Measurements from ENCODE around the gene ADRA2B.

ADRA2B gene

DNA sequence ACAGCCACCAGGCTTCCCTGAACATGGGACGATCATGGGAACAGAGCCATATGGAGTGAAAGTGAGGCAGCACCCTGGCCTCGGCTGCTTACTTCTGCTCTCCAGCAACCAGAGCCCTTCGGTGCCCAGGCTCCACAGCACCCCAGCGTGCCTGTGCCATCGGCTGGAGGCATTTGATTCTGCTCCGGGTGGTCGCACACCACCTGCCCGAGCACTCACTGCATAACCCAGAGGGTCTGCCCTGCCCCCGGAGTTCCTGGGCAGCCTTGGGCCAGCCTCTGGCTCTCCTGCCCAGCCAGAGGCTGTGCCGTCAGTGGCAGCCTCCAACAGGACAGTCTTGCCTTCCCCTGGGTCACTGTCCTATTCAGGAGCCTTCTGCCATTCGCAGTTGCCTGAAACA lies 18.1 kb upstream of the ADRA2B start:
- H3K27me3 ChIP-seq (replicated peaks): peaks cover 16% of the 10 kb centered on the region

DNA sequence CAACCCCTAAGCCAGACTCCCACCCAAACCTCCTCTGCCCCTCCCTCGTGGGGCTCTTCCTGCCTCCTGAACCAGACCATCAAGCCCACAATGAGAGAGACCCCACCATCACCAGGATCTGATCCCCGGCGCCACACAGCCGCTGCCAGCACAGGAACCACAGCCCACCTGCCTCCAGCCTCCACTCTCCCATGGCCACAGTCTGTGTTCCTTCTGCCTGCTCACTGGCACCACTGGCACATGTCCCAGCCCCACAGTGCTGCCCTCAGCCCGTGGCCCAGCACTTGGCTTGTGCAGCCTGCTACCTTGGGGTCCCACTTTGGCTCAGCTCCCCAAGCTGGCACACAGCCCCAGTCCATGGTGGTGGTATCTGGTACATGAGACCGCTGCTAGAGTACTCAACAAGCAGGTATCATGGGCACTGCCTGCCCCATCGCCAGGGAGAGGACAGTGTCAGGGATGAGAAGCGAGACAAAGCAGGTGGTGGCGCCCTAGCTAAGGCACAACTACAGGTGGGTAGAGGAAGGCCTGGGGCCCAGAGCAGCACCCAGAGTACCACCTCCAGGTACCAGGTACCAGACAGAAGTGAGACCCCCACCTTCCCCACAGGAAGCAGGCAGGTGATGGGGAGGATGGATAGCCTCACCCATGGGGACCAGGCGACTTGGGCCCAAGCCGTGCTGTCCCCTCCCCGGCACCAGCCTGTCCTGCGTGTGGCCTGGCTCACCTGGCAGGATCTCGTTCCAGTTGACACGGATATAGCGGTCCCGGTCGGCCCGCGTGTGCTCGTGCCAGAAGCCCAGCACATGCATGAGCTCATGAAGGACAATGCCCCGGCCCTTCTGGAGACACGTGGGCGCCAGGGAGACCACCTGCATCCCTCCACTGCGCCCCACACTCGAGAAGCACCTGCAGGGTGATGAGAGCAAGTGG lies 15.7 kb upstream of the ADRA2B start:
- no peak for DNase-seq
- Histone ChIP-seq H3K36me3 (replicated peaks) (no peaks in the 10 kb centered on the region), H3K4me3 (ENCODE audit: low read depth, low read length) (no peak overlapping the region), H3K27ac (no peak overlapping the region), H3K27me3 (replicated peaks) (peaks cover 14% of the 10 kb centered on the region)
- in situ Hi-C loops (cut with HindIII; ENCODE audit: low pct_ligation_motif_present, low sequenced_read_pairs): no loop called here
- no peak for TF ChIP-seq CTCF (IDR thresholded peaks at IDR 0.05; ENCODE audit: low read depth, low read length, missing control alignments)

More for the DNA sequence above, 18.1 kb upstream of the ADRA2B start:
- TF ChIP-seq CTCF (IDR thresholded peaks at IDR 0.05; ENCODE audit: low read depth, low read length, missing control alignments): no peak
- Histone ChIP-seq H3K4me3 (ENCODE audit: low read depth, low read length) (no peak overlapping the region), H3K36me3 (replicated peaks) (no peaks in the 10 kb centered on the region), H3K27ac (no peak overlapping the region)
- in situ Hi-C loops (cut with HindIII; ENCODE audit: low pct_ligation_motif_present, low sequenced_read_pairs): no loop called here
- DNase-seq: no peak

- H3K27me3 ChIP-seq (replicated peaks): peaks cover 12% of the 10 kb centered on the region
- no peak overlapping the region for H3K4me3 ChIP-seq (ENCODE audit: low read depth, low read length)
- in situ Hi-C loops (cut with HindIII; ENCODE audit: low pct_ligation_motif_present, low sequenced_read_pairs): no loop called here
- H3K36me3 ChIP-seq (replicated peaks): no peaks in the 10 kb centered on the region
- no peak for DNase-seq
- H3K27ac ChIP-seq: no peak overlapping the region
- no peak for TF ChIP-seq CTCF (IDR thresholded peaks at IDR 0.05; ENCODE audit: low read depth, low read length, missing control alignments)
Observed at GRCh38 chr2:96131152-96131812, 14.9 kb upstream of the ADRA2B start.

GRCh38 chr2:96130483-96130882 lies 14.1 kb upstream of the ADRA2B start:
- Histone ChIP-seq H3K36me3 (replicated peaks) (no peaks in the 10 kb centered on the region), H3K4me3 (ENCODE audit: low read depth, low read length) (no peak overlapping the region), H3K27ac (no peak overlapping the region), H3K27me3 (replicated peaks) (peaks cover 5% of the 10 kb centered on the region)
- DNase-seq: no peak
- no peak for TF ChIP-seq CTCF (IDR thresholded peaks at IDR 0.05; ENCODE audit: low read depth, low read length, missing control alignments)
- in situ Hi-C loops (cut with HindIII; ENCODE audit: low pct_ligation_motif_present, low sequenced_read_pairs): no loop called here

- in situ Hi-C loops (cut with HindIII; ENCODE audit: low pct_ligation_motif_present, low sequenced_read_pairs): no loop called here
- TF ChIP-seq CTCF (IDR thresholded peaks at IDR 0.05; ENCODE audit: low read depth, low read length, missing control alignments): no peak
- DNase-seq: no peak
- Histone ChIP-seq H3K4me3 (ENCODE audit: low read depth, low read length) (no peak overlapping the region), H3K27me3 (replicated peaks) (peaks cover 4% of the 10 kb centered on the region), H3K27ac (no peak overlapping the region), H3K36me3 (replicated peaks) (no peaks in the 10 kb centered on the region)
Observed at GRCh38 chr2:96129528-96130120, 13.3 kb upstream of the ADRA2B start.
